GM18498 (cell line): ENCODE data around the gene MTG1.
"Not testable (repeated sequence)": the region's sequence is repeated elsewhere in the genome, so short reads cannot be mapped to it uniquely, and the experiment has no call there.

Source experiments
- ATAC-seq: cut with Tn5 transposase; IDR thresholded peaks from one replicate; pipeline ENCODE4 v1.9.1; 2021; ENCODE audit warnings: mild to moderate bottlenecking, moderate library complexity; ENCODE audit not compliant: unreplicated experiment

MTG1 gene

DNA sequence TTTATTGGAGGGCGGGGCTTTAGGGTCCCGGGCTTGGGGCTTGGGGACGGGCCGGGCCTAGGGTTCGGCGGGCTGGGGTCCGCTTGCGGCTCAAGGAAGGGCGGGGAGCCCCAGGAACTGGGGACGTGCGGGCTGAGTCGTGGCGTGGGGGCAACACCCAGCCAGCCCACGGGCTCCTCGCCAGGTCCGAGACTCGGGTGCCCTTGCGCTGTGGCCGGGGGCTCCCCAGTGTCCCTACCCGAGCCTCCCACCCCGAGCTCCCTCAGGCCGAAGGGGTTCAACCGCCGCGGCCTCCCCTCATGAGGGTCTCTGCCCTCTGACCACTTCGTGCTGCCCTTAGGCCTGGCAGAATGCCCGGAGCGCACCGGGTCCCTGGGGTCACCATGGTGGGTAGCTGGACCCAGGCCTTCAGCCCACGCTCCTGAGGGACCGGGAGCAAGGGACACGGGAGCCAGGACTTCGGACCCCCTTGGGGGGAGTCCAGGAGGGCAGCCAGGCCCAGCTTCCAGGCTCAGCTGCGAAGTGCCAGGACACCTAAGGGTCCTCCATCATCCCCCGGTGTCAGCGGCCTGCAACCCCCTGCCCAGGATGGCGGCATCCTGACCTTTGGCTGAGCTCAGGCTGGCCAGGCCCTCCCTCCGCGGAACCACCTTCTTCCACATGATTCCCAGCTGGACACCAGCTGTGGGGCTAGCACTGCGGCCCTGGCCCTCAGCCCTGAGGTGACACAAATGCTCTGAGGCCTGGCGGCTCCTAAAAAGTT is 35.6 kb upstream of the MTG1 start:
- ATAC-seq: no peak

GRCh38 chr10:133358925-133359310 is 35.0 kb upstream of the MTG1 start:
- ATAC-seq: no peak

- ATAC-seq: no peak
Observed at GRCh38 chr10:133359554-133359971, 34.4 kb upstream of the MTG1 start.

GRCh38 chr10:133359972-133360610 is 33.9 kb upstream of the MTG1 start:
- ATAC-seq: no peak

GRCh38 chr10:133361227-133361626 is 32.7 kb upstream of the MTG1 start:
- no peak for ATAC-seq

- no peak for ATAC-seq
Observed at GRCh38 chr10:133361773-133362441, 32.0 kb upstream of the MTG1 start.

DNA sequence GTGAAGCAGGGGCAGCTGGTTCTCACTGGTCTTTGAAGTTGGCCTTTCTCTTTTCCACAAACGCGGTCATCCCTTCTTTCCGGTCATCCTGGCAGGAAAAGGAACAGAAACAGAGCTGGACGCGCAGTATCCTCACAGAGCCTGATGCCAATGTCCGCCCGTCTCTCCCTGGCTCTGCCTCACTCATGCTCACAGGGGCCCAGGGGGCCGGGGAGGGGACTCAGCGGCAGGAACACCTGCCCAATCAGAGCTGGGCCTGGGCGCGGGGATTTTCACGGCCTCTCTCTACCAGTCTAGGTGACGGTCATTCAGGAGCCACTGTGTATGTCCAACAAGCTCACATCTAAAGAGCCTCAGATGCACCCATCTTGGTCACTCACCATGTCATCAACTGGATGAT is 31.1 kb upstream of the MTG1 start:
- no peak for ATAC-seq

- ATAC-seq: no peak
Observed at GRCh38 chr10:133364645-133365431, 29.1 kb upstream of the MTG1 start.

GRCh38 chr10:133365461-133366129 is 28.4 kb upstream of the MTG1 start:
- no peak for ATAC-seq

DNA sequence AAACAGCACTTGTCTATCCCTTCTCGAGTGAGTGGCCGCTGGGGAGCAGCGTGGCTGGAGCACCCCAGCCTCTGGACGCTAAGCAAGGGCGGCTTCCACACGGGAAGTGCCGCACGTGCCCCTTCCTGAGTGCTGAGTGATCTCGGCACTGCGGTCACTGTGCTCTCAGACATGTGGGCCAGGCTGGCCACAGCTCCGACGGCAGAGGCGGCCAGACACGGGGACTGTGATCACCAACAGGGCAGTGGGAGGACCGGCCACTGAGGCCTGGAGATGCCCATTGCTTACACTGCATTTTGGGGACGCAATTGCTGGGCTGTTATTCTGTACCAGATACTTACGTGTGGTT is 27.9 kb upstream of the MTG1 start:
- ATAC-seq: no peak

GRCh38 chr10:133366751-133367150 is 27.2 kb upstream of the MTG1 start:
- no peak for ATAC-seq

DNA sequence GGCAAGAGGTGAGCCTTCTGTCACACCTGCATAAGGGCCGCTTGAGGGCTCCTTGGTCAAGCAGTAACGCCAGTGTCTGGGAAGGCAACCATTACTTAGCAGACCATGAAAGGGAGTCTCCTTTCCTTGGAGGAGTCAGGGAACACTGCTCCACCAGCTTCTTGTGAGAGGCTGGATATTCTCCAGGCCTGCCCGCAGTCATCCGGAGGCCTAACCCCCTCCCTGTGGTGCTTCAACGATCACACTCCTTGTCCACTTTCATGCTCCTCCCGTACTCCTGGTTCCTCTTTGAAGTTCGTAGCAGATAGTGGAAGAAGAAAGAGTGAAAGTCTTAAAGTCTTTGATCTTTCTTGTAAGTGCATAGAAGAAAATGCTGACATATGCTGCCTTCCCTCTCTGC is 26.5 kb upstream of the MTG1 start:
- not testable (repeated sequence) for ATAC-seq

GRCh38 chr10:133368153-133368552 is 25.8 kb upstream of the MTG1 start:
- ATAC-seq: no peak

DNA sequence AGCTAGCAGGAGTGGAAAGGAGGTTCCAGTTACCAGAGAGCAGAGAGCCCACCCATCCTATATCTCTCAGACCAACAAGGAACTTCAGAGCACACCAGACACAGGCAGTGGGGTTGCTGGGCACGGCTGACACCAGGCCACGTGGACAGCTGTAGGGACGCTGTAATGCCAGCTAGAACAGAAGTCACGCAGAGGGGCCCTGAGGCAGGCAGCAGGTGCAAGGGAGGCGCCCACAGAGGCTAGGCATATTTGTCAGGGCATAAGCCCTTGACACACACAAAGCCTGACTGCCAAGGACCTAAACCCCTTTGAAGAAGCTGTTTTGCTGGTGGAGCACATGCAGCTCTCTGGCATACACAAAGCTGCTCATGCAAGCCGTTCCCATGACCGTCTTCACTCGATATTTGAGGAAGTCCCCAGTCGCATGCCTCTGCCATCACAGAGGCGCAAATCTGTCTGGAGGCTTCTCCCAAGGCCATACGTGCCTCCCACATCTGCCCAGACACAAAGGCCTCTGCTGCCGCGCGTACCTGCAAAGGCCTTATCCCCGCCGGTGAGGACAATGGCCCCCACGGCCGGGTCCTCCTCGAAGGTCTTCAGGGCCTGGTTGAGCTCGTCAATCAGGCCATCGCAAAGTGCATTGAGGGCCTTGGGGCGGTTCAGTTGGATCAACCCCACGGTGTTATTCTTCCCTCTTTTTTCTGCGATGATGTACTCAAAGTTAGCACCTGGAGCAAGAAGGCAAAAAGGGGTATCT is 23.7 kb upstream of the MTG1 start:
- ATAC-seq: no peak

DNA sequence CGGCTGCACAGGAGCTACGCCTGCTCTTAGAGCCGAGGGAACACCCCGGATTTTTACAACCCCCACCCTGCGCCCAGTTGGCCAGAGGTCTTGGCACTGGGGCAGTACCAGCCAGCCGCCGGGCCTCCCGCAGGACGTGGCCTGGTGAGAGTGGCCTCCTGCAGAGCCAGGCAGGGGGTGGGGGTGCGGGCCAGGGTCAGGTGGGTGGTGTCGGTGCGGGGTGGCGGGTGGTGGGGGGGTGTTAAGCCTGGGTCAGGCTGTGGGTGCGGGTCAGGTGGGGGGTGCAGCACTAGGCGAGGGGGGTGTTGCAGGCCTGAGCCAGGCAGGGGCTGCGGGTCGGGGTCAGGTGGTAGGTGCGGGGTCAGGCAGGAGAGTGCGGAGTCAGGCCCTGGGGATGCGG is 21.4 kb upstream of the MTG1 start:
- no peak for ATAC-seq

DNA sequence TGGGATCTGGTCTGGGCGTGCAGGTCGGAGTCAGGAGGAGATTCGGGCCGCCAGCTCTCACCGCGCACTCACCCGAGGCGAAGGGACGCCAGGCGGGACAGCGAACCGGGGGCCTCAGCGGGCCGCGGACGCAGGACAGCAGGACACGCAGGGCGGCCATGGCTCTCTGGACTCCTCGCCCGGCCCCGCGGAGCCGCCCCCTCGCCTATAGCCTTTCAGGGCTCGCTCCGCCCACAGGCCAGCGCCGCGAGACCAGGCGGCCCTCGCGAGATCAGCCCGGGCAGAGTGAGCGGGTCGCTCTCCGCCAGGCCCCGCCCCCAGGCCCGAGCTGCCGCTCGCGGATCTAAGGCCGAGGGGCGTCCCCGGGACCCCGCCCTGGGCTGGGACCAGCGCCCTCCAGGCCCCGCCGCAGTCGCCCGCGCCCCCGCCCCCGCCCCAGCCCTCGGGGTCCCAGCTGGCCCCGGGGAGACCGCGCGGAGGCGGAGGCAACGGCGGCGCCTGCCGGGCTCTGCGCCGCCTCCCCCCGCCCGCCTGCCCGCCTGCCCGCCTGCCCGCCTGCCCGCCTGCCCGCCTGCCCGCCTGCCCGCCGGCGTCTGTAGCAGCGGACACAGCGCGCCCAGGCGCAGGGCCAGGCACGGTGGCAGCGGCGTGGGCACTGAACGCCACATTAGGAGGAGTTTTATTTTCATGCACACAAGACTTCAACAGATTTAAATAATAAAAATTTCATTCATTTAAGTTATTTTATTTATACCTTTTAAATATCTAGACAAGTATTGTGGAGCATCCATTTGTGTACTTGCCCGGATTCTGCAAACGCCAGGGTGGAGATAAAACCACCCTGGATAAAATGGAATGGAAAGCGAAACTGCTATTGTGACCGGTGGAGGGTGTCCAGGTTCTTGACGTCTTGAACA is 20.5 kb upstream of the MTG1 start, which contains the start of gene ECHS1:
ECHS1 (minus strand) TSS at position 181 of the 917 bp plus-strand sequence; CDS start at position 160, 21 bp downstream.
- ATAC-seq: peak; percentile 96

DNA sequence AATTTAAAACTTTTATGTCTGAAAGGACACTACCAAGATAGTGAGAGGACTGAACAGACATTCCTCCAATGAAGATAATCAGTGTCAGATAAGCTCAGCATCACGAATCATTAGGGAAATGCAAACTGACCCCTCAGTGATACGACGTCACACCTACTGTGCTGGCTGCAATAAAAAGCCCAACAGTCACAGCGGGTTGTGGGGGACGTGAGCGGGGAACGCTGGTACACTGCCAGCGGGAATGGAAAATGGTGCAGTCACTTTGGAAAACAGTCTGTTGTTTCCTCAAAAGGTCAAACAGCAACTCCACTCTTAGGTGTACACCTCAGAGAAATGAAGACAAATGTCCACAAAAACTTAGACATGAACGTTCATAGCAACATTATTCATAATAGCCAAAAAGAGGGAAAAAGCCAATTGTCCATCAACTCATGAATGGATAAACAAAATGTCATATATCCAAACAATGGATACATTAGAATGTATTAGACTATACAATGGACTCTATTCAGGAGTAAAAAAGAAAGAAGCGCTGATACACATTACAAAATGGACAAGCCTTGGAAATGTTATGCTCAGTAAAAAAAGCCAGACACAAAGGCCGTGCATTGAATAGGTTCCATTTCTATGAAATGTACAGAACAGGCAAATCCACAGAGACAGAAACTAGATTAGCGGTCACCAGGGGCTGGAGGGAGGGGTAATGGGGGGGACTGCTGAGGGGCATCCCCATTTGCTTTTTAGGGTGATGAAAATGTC is 18.4 kb upstream of the MTG1 start:
- no peak for ATAC-seq

DNA sequence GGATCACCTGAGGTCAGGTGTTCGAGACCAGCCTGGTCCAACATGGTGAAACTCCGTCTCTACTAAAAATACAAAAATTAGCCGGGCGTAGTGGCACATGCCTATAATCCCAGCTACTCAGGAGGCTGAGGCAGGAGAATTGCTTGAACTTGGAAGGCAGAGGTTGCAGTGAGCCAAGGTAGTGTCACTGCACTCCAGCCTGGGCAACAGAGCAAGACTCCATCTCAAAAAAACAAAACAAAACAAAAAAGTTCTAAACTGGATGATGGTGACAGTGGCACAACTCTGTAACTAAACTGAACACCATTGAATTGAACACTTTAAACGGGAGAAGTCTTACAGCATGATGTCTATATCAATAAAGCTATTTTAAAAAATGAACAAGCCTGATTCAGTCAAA is 17.8 kb upstream of the MTG1 start:
- ATAC-seq: not testable (repeated sequence)
